B cell (primary cell): ENCODE results near the gene IL1R1. TPM values are rescaled to one million over a fixed set of nuclear protein-coding genes. Genes with fewer than 3 reads are reported as not detected.

ENCODE experiments used
- ATAC-seq: fragments of 200-7000 bp; cut with Tn5 transposase; one replicate; pipeline ENCODE4 v1.10.0; 2021; ENCODE audit warnings: low read depth, mild to moderate bottlenecking, moderate number of reproducible peaks, moderate library complexity
- CTCF ChIA-PET: fragments of 350-600 bp; sonication (Branson Sonifier 250); formaldehyde crosslinking; loops from one replicate; lab custom pipeline; 2021; ENCODE audit warnings: antibody characterized with exemption, inconsistent platforms; lab: Charles Lee
- POLR2A ChIA-PET: fragments of 350-600 bp; sonication (Branson Sonifier 250); formaldehyde crosslinking; loops from one replicate; lab custom pipeline; 2021; ENCODE audit warnings: antibody characterized with exemption; lab: Charles Lee
- DNase-seq: peaks from one replicate; pipeline ENCODE4 v3.0.0; 2013
- H2AFZ ChIP-seq: 2 replicates; pipeline ENCODE4 v1.6.1; 2012; ENCODE audit warnings: mild to moderate bottlenecking, low read depth, low read length; ENCODE audit not compliant: insufficient read depth, poor library complexity, severe bottlenecking
- H3K27ac ChIP-seq, 2 donors: 1 replicate in 1 of 2; 2 replicates in 1 of 2; pipeline ENCODE4 v1.5.1; 2012 to 2013; ENCODE audit warnings: low read length in 2 of 2, mild to moderate bottlenecking in 2 of 2, moderate library complexity in 1 of 2
- H3K27me3 ChIP-seq, 4 experiments: fragments of 200-600 bp in 1 of 4; sonication (generic) in 1 of 4; replicated peaks in 1 of 4; 1 replicate in 2 of 4; 2 replicates in 2 of 4; pipeline versions ENCODE4 v1.6.1 to v1.7.0; 2013 to 2016; ENCODE audit warnings: low read length in 3 of 4, mild to moderate bottlenecking in 2 of 4, mixed read lengths in 1 of 4, moderate library complexity in 1 of 4; ENCODE audit not compliant: insufficient read depth in 4 of 4, control insufficient read depth in 3 of 4; ENCODE audit errors: control extremely low read depth in 1 of 4
- H3K36me3 ChIP-seq, 2 experiments: replicated peaks in 1 of 2; 1 replicate in 1 of 2; 2 replicates in 1 of 2; pipeline versions ENCODE4 v1.6.1 to v1.7.1; 2013; ENCODE audit warnings: low read length in 1 of 2; ENCODE audit not compliant: insufficient read depth in 2 of 2, control insufficient read depth in 1 of 2; ENCODE audit errors: control extremely low read depth in 1 of 2, extremely low read depth in 1 of 2
- H3K4me1 ChIP-seq, 2 donors: fragments of 200-600 bp in 1 of 2; sonication (generic) in 1 of 2; 1 replicate in 1 of 2; 2 replicates in 1 of 2; pipeline versions ENCODE4 v1.5.1 to v1.6.1; 2013 to 2017; ENCODE audit warnings: low read length in 2 of 2; ENCODE audit not compliant: control insufficient read depth in 2 of 2, insufficient read depth in 2 of 2
- H3K4me2 ChIP-seq: replicated peaks from 2 replicates; pipeline ENCODE3; 2012; ENCODE audit warnings: mild to moderate bottlenecking, low read depth, low read length; ENCODE audit not compliant: poor library complexity, severe bottlenecking
- H3K4me3 ChIP-seq, 5 experiments: fragments of 200-600 bp in 1 of 5; sonication (generic) in 1 of 5; 1 replicate in 3 of 5; 2 replicates in 2 of 5; pipeline versions ENCODE4 v1.5.1 to v1.7.0; 2011 to 2016; ENCODE audit warnings: low read length in 4 of 5, mild to moderate bottlenecking in 4 of 5, low read depth in 2 of 5, control low read depth in 1 of 5, moderate library complexity in 1 of 5; ENCODE audit not compliant: insufficient read depth in 1 of 5; ENCODE audit errors: control extremely low read depth in 1 of 5, extremely low read depth in 1 of 5
- H3K79me2 ChIP-seq: fragments of 200-600 bp; sonication (generic); one replicate; pipeline ENCODE4 v1.6.0; 2016; ENCODE audit warnings: low read length; ENCODE audit not compliant: control insufficient read depth, insufficient read depth
- H3K9ac ChIP-seq: fragments of 200-600 bp; sonication (generic); 2 replicates; pipeline ENCODE4 v1.6.1; 2017; ENCODE audit warnings: mild to moderate bottlenecking, low read length, moderate library complexity
- H3K9me3 ChIP-seq, 3 donors: one replicate each; pipeline versions ENCODE4 v1.6.1 to v1.7.1; 2013; ENCODE audit warnings: low read length in 2 of 3; ENCODE audit not compliant: control insufficient read depth in 2 of 3, insufficient read depth in 1 of 3; ENCODE audit errors: control extremely low read depth in 1 of 3
- H4K20me1 ChIP-seq: 2 replicates; pipeline ENCODE4 v1.6.0; 2012; ENCODE audit warnings: mild to moderate bottlenecking, low read length; ENCODE audit not compliant: insufficient read depth, control insufficient read depth, poor library complexity, severe bottlenecking
- H3K27ac Mint-ChIP-seq: one replicate; pipeline ENCODE4 v1.8.0; 2021; ENCODE audit warnings: mixed read lengths
- H3K27me3 Mint-ChIP-seq: one replicate; pipeline ENCODE4 v1.8.0; 2021; ENCODE audit warnings: mixed read lengths
- H3K4me1 Mint-ChIP-seq: one replicate; pipeline ENCODE4 v1.8.0; 2021; ENCODE audit warnings: mixed read lengths
- H3K4me3 Mint-ChIP-seq: one replicate; pipeline ENCODE4 v1.8.0; 2021; ENCODE audit warnings: mixed read lengths
- H3K9me3 Mint-ChIP-seq: one replicate; pipeline ENCODE4 v1.8.0; 2022; ENCODE audit warnings: mixed read lengths; ENCODE audit not compliant: insufficient read depth
- CTCF ChIP-seq: fragments of 200-600 bp; IDR thresholded peaks from one replicate; pipeline ENCODE4 v1.8.0; 2022; ENCODE audit warnings: antibody characterized with exemption, mild to moderate bottlenecking
- EZH2 ChIP-seq: IDR thresholded peaks from 2 replicates; pipeline ENCODE4 v1.6.1; 2012; ENCODE audit warnings: borderline replicate concordance, low read depth, mild to moderate bottlenecking, moderate library complexity, low read length; ENCODE audit not compliant: insufficient read depth, poor library complexity, severe bottlenecking
- WGBS: methylation state at CpG from one replicate; pipeline ENCODE4 v1.1.5; 2013; ENCODE audit warnings: missing lambda C conversion rate; ENCODE audit not compliant: insufficient coverage; 5-methylcytosine and 5-hydroxymethylcytosine counted together
- intact Hi-C: fragments of 100-400 bp; cut with micrococcal nuclease; formaldehyde crosslinking; loops from one replicate; pipeline ENCODE4 v1.10.0; 2022
- polyA plus RNA-seq: library from polyadenylated mRNA; depleted of rRNA; stranded (reverse); fragments of >200 nt; gene quantifications from 2 replicates; pipeline ENCODE4 v1.2.3, GENCODE V29; 2012
- total RNA-seq, 2 donors: library from RNA; stranded (reverse); fragments of 120-200 nt in 1 of 2; gene quantifications; 1 replicate in 1 of 2; 2 replicates in 1 of 2; pipeline versions ENCODE4 v1.2.3 to v1.2.4, GENCODE V29; 2013 to 2022

Gene IL1R1
- total and polyA plus RNA-seq, 2 donors (not counting 1 experiment from before 2014, with no cell fraction given) = not detected

- no peaks in the 10 kb centered on the region for H3K27me3 ChIP-seq
- peaks cover 22% of the 10 kb centered on the region for H3K27me3 Mint-ChIP-seq
- CTCF ChIA-PET = no interaction called here
- no peaks in the 10 kb centered on the region for H3K4me1 Mint-ChIP-seq
- no peak overlapping the region for H3K4me2 ChIP-seq
- 100% methylated on average over 3 of the region's 10 CpGs for WGBS
- no peaks in the 10 kb centered on the region for H3K36me3 ChIP-seq
- H3K4me1 ChIP-seq = no peaks in the 10 kb centered on the region
- no peak overlapping the region for H3K9ac ChIP-seq
- POLR2A ChIA-PET = no interaction called here
- no peaks in the 10 kb centered on the region for H4K20me1 ChIP-seq
- TF ChIP-seq CTCF = no peak
- TF ChIP-seq EZH2 = no peak
- no peaks in the 10 kb centered on the region for H3K9me3 Mint-ChIP-seq
- intact Hi-C loops = no loop called here
- H3K4me3 ChIP-seq = no peak overlapping the region
- H3K27ac Mint-ChIP-seq = no peak overlapping the region
- H3K27ac ChIP-seq = no peak overlapping the region
- ATAC-seq = no peak
- H3K79me2 ChIP-seq = no peaks in the 10 kb centered on the region
- DNase-seq = no peak
- no peak overlapping the region for H3K4me3 Mint-ChIP-seq
- no peak overlapping the region for H2AFZ ChIP-seq
- no peaks in the 10 kb centered on the region for H3K9me3 ChIP-seq
These were observed 29.6 kb upstream of the IL1R1 start for GRCh38 chr2:102112692-102113665.

- no peak for ATAC-seq
These were observed 28.2 kb upstream of the IL1R1 start for GRCh38 chr2:102114290-102114721.

More at GRCh38 chr2:102114290-102114721, 28.2 kb upstream of the IL1R1 start:
- no peaks in the 10 kb centered on the region for H4K20me1 ChIP-seq
- Mint-ChIP-seq H3K4me1 (no peaks in the 10 kb centered on the region), H3K27ac (no peak overlapping the region), H3K9me3 (no peaks in the 10 kb centered on the region), H3K4me3 (no peak overlapping the region), H3K27me3 (peaks cover 26% of the 10 kb centered on the region)
- no peak overlapping the region for H2AFZ ChIP-seq
- no peaks in the 10 kb centered on the region for H3K79me2 ChIP-seq
- intact Hi-C loops = no loop called here
- H3K36me3 ChIP-seq = no peaks in the 10 kb centered on the region
- H3K27me3 ChIP-seq = no peaks in the 10 kb centered on the region
- no peak overlapping the region for H3K4me2 ChIP-seq
- H3K4me3 ChIP-seq = no peak overlapping the region
- no peaks in the 10 kb centered on the region for H3K9me3 ChIP-seq
- WGBS = 90% methylated on average over 2 of the region's 6 CpGs
- ChIA-PET CTCF (no interaction called here), POLR2A (no interaction called here)
- no peak overlapping the region for H3K27ac ChIP-seq
- TF ChIP-seq CTCF = no peak
- no peak for TF ChIP-seq EZH2
- no peaks in the 10 kb centered on the region for H3K4me1 ChIP-seq
- DNase-seq = no peak
- H3K9ac ChIP-seq = no peak overlapping the region
